Measurements from ENCODE around the gene POU5F1. TPM values are rescaled to one million over a fixed set of nuclear protein-coding genes. Genes with fewer than 3 reads are reported as not detected.

POU5F1 gene
- total and polyA plus RNA-seq, 7 experiments from 2014 or later, result 0.18 to 0.46 TPM; not detected in 5

DNA sequence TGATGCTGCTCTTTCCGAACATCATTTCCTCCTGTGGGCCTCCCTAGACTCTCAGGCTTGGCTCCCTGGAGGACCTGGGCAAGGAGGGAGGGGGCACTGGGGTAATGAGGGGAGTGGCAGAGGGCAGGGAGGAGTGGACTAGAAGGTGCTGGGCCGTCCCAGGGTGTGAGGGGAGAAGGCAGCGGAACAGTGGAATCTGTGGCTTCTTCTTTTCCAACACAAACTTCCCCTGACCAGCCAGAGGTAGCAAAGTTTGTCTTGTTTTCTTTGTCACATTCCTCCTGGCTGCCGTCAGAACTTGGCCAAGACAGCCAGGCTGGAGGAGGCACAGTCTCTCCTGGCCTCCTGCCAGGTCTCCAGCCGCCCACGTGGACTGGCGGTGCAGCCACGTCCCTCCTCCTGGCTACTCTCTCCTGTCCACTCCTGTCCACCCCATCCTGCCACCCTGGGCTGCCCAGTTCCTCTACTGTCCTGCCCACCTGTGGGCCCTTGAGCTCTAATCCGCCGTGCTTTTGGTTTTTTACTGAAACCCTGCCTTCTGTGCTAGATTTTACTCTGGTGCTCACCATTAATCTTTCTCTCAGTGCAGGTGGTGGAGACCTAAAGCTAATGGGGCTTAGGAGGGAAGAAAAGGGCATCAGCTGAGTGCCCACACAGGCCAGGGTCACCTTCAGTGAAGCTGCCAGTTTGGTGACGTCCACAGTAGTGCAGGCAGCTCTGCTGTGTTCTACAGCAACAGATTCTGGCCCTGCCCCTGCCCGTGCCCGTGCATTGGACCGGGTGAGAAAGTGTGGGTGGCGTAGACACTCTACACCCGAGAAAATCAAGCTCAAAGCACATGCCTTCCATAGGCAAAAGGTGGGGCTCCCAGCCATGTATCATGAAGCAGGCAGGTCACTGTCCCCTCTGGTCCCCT, 47.4 kb downstream of the POU5F1 start:
- POLR2A ChIA-PET, result no interaction called here
- Mint-ChIP-seq H3K36me3 (no peaks in the 10 kb centered on the region), H3K4me3 (no peak overlapping the region), H3K4me1 (peaks cover 3 to 8% (median 4%) of the 10 kb centered on the region in 7 donors), H3K27me3 (peaks cover 0 to 11% (median 4%) of the 10 kb centered on the region in 5 donors), H3K27ac (no peak overlapping the region), H3K9me3 (no peaks in the 10 kb centered on the region)
- H3K36me3 ChIP-seq (ENCODE audit: control insufficient read depth in 2 of 3, insufficient read depth in 3 of 3, low read length in 3 of 3), result no peaks in the 10 kb centered on the region
- no peaks in the 10 kb centered on the region for H3K27me3 ChIP-seq (ENCODE audit: control insufficient read depth in 2 of 2, insufficient read depth in 2 of 2, low read length in 2 of 2)
- ATAC-seq (no peak), DNase-seq (no peak)
- CTCF ChIA-PET, result interaction anchor here (0.6 to 1.0 kb wide), 3 partner anchors 32 to 207 kb away, joined by 3 read pairs; no protein-coding TSS in a partner anchor
- H3K4me1 ChIP-seq (ENCODE audit: control insufficient read depth in 2 of 2, insufficient read depth in 2 of 2, low read length in 2 of 2), result no peaks in the 10 kb centered on the region
- H3K4me3 ChIP-seq (ENCODE audit: low read length), result no peak overlapping the region
- no peak overlapping the region for H3K27ac ChIP-seq (ENCODE audit: low read depth, low read length)
- no peaks in the 10 kb centered on the region for H3K9me3 ChIP-seq (ENCODE audit: control insufficient read depth in 2 of 3, low read length in 3 of 3)
- intact Hi-C loops (cut with micrococcal nuclease), result no loop called here

GRCh38 chr6:31121131-31121790, 49.2 kb downstream of the POU5F1 start:
- Mint-ChIP-seq H3K36me3 (no peaks in the 10 kb centered on the region), H3K4me1 (peaks cover 0 to 8% (median 0%) of the 10 kb centered on the region in 7 donors), H3K9me3 (no peaks in the 10 kb centered on the region), H3K4me3 (no peak overlapping the region), H3K27ac (no peak overlapping the region), H3K27me3 (peaks cover 0 to 12% (median 4%) of the 10 kb centered on the region in 5 donors)
- ChIA-PET CTCF (interaction anchor here (0.6 kb wide), 1 partner anchor 44 kb away, joined by 5 read pairs; no protein-coding TSS in a partner anchor), POLR2A (no interaction called here)
- Histone ChIP-seq H3K27ac (ENCODE audit: low read depth, low read length) (no peak overlapping the region), H3K4me3 (ENCODE audit: low read length) (no peak overlapping the region), H3K36me3 (ENCODE audit: control insufficient read depth in 2 of 3, insufficient read depth in 3 of 3, low read length in 3 of 3) (no peaks in the 10 kb centered on the region), H3K27me3 (ENCODE audit: control insufficient read depth in 2 of 2, insufficient read depth in 2 of 2, low read length in 2 of 2) (no peaks in the 10 kb centered on the region), H3K4me1 (ENCODE audit: control insufficient read depth in 2 of 2, insufficient read depth in 2 of 2, low read length in 2 of 2) (no peaks in the 10 kb centered on the region), H3K9me3 (ENCODE audit: control insufficient read depth in 2 of 3, low read length in 3 of 3) (no peaks in the 10 kb centered on the region)
- DNase-seq (no peak), ATAC-seq (no peak)
- intact Hi-C loops (cut with micrococcal nuclease), result no loop called here

DNA sequence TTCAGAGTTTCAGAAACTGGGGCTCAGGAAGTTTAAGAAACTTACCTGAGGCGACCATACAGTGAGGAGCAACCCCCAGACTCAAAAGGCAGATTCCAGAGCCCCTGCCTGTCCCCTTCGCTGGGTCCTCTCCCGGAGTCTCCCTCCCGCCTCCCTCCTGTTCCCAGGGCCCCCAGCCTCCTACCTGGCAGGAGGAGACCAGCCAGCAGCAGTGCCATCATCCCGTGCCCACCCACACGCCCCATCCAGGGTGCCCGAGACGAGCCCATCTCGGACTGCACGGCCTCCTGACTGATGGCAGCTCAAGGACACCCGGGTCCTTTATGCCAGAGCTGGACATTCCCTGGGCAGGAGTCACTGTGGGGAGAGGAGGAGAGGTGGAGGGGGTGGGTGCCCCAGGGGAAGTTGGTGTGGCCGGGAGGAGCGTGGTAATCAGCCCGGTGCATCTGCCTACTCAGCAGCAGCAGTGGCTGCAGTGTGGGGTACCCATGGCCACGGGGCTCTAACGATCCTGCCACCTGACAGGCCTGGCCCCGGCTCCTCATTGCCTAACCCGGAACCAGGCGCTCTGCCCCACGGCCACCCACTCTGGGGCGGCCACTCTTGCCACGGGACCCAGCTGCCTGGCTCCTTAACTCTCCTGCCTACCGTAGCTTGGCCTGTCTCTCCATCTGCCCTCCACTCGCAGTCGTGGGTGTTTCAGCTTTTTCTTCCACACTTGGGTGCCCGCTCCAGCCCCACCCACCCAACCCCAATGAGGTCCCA, 50.1 kb downstream of the POU5F1 start, which contains the start of gene CDSN:
CDSN (minus strand) TSS at position 296 of the 765 bp plus-strand sequence; CDS start at position 269, 27 bp downstream.
- no peak within 1 kb of the TSS for H3K4me3 ChIP-seq (ENCODE audit: low read length)
- no peaks in the 10 kb centered on the region for H3K9me3 ChIP-seq (ENCODE audit: control insufficient read depth in 2 of 3, low read length in 3 of 3)
- CTCF ChIA-PET, result no interaction called here
- no peaks in the 10 kb centered on the region for H3K9me3 Mint-ChIP-seq
- ATAC-seq, result no peak
- H3K27me3 Mint-ChIP-seq, result peaks cover 0 to 16% (median 9%) of the 10 kb centered on the region in 5 donors
- H3K36me3 ChIP-seq (ENCODE audit: control insufficient read depth in 2 of 3, insufficient read depth in 3 of 3, low read length in 3 of 3), result no peaks in the 10 kb centered on the region
- H3K27me3 ChIP-seq (ENCODE audit: control insufficient read depth in 2 of 2, insufficient read depth in 2 of 2, low read length in 2 of 2), result no peaks in the 10 kb centered on the region
- H3K27ac Mint-ChIP-seq, result peak within 1 kb of the TSS in 1 of 9 donors; percentile 19
- peaks cover 0 to 7% (median 0%) of the 10 kb centered on the region in 7 donors for H3K4me1 Mint-ChIP-seq
- H3K36me3 Mint-ChIP-seq, result no peaks in the 10 kb centered on the region
- POLR2A ChIA-PET, result interaction anchor here (0.6 kb wide), 1 partner anchor 8 kb away, joined by 3 read pairs; no protein-coding TSS in a partner anchor
- H3K4me1 ChIP-seq (ENCODE audit: control insufficient read depth in 2 of 2, insufficient read depth in 2 of 2, low read length in 2 of 2), result no peaks in the 10 kb centered on the region
- no peak within 1 kb of the TSS for H3K27ac ChIP-seq (ENCODE audit: low read depth, low read length)
- no peak within 1 kb of the TSS for H3K4me3 Mint-ChIP-seq
- intact Hi-C loops (cut with micrococcal nuclease), result no loop called here
- DNase-seq, result no peak

DNA sequence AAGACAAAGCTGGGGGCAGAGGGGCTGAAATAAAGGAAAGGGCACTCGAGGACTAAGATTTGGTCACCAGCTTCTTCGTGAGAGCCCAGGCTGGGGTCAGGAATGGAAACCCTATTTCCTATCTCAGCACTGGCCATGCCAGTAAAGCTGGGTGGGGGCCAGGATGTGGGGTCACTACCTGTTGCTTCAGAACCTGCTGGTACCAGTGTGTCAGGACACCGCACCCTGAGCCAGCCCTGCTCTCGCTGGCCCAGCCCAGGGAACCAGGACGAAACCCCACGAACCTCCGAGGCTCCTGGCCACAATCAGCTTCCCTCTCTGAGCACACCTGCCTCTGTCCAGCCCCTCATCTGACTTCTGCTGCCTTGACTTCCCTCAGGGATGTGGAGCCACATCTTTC, 52.3 kb downstream of the POU5F1 start:
- Histone ChIP-seq H3K4me1 (ENCODE audit: control insufficient read depth in 2 of 2, insufficient read depth in 2 of 2, low read length in 2 of 2) (no peaks in the 10 kb centered on the region), H3K4me3 (ENCODE audit: low read length) (no peak overlapping the region), H3K36me3 (ENCODE audit: control insufficient read depth in 2 of 3, insufficient read depth in 3 of 3, low read length in 3 of 3) (no peaks in the 10 kb centered on the region), H3K27me3 (ENCODE audit: control insufficient read depth in 2 of 2, insufficient read depth in 2 of 2, low read length in 2 of 2) (no peaks in the 10 kb centered on the region), H3K27ac (ENCODE audit: low read depth, low read length) (no peak overlapping the region), H3K9me3 (ENCODE audit: control insufficient read depth in 2 of 3, low read length in 3 of 3) (no peaks in the 10 kb centered on the region)
- H3K4me3 Mint-ChIP-seq, result no peak overlapping the region
- intact Hi-C loops (cut with micrococcal nuclease), result no loop called here
- H3K27me3 Mint-ChIP-seq, result peaks cover 0 to 17% (median 9%) of the 10 kb centered on the region in 5 donors
- ChIA-PET CTCF (interaction anchor here (0.6 to 5.3 kb wide), 2 partner anchors 31 to 67 kb away, joined by 3 to 27 read pairs; no protein-coding TSS in a partner anchor), POLR2A (no interaction called here)
- no peaks in the 10 kb centered on the region for H3K36me3 Mint-ChIP-seq
- no peak for DNase-seq
- H3K9me3 Mint-ChIP-seq, result no peaks in the 10 kb centered on the region
- no peak overlapping the region for H3K27ac Mint-ChIP-seq
- H3K4me1 Mint-ChIP-seq, result peaks cover 0 to 12% (median 5%) of the 10 kb centered on the region in 7 donors
- no peak for ATAC-seq

- no peaks in the 10 kb centered on the region for H3K36me3 ChIP-seq (ENCODE audit: control insufficient read depth in 2 of 3, insufficient read depth in 3 of 3, low read length in 3 of 3)
- H3K4me1 ChIP-seq (ENCODE audit: control insufficient read depth in 2 of 2, insufficient read depth in 2 of 2, low read length in 2 of 2), result no peaks in the 10 kb centered on the region
- CTCF ChIA-PET, result interaction anchor here (0.5 to 5.3 kb wide), 12 partner anchors 9 to 717 kb away, joined by 3 to 27 read pairs (median 5); no protein-coding TSS in a partner anchor
- Mint-ChIP-seq H3K9me3 (no peaks in the 10 kb centered on the region), H3K4me3 (no peak overlapping the region), H3K4me1 (peaks cover 0 to 12% (median 5%) of the 10 kb centered on the region in 7 donors), H3K27me3 (peaks cover 0 to 19% (median 9%) of the 10 kb centered on the region in 5 donors), H3K27ac (no peak overlapping the region), H3K36me3 (no peaks in the 10 kb centered on the region)
- H3K27ac ChIP-seq (ENCODE audit: low read depth, low read length), result no peak overlapping the region
- no peaks in the 10 kb centered on the region for H3K27me3 ChIP-seq (ENCODE audit: control insufficient read depth in 2 of 2, insufficient read depth in 2 of 2, low read length in 2 of 2)
- no peak overlapping the region for H3K4me3 ChIP-seq (ENCODE audit: low read length)
- H3K9me3 ChIP-seq (ENCODE audit: control insufficient read depth in 2 of 3, low read length in 3 of 3), result no peaks in the 10 kb centered on the region
- POLR2A ChIA-PET, result interaction anchor here (0.6 to 1.2 kb wide), 2 partner anchors 21 to 404 kb away, joined by 3 to 4 read pairs; no protein-coding TSS in a partner anchor
- ATAC-seq (no peak), DNase-seq (no peak)
- intact Hi-C loops (cut with micrococcal nuclease), result no loop called here
Measured at GRCh38 chr6:31116661-31117385, 53.7 kb downstream of the POU5F1 start.

Data from naive thymus-derived CD4-positive, alpha-beta T cell (primary cell).